ENCODE data around the gene CFAP251. TPM values are rescaled to one million over a fixed set of nuclear protein-coding genes. Genes with fewer than 3 reads are reported as not detected.

Gene CFAP251
- polyA plus RNA-seq, 3 donors: 0.08 to 0.17 TPM; not detected in 1

DNA sequence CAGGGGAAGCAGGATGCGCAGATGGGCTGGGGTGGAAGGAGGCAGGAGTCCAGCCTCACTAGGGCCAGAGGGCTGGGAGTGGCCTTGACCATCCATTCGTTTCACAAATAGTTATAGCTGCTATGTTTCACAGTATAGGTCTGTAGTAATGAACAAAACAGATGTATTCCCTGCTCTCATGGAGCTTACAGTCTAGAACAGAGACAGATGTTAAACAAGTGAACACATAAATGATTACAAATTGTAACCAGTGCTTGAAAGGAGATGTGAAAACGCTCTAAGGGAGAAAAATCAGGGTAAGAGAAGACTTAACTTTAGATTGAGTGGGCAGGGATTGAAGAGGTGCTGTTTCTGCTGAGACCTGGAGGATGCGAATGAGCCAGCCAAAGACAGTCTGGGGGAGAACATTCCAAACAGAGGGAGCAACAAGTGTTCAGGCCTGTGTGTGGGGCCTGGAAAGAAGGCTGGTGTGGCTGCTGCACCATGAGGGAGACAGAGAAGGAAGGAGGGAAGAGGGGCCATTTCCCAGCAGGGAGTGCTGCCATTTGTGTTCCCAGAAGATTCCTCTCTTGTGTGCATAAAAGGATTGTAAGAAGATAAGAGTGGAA is 14.6 kb downstream of the CFAP251 start:
- peaks cover 3% of the 10 kb centered on the region for H3K4me1 Mint-ChIP-seq
- no peak overlapping the region for H3K4me3 Mint-ChIP-seq
- TF ChIP-seq, protein P1, sequence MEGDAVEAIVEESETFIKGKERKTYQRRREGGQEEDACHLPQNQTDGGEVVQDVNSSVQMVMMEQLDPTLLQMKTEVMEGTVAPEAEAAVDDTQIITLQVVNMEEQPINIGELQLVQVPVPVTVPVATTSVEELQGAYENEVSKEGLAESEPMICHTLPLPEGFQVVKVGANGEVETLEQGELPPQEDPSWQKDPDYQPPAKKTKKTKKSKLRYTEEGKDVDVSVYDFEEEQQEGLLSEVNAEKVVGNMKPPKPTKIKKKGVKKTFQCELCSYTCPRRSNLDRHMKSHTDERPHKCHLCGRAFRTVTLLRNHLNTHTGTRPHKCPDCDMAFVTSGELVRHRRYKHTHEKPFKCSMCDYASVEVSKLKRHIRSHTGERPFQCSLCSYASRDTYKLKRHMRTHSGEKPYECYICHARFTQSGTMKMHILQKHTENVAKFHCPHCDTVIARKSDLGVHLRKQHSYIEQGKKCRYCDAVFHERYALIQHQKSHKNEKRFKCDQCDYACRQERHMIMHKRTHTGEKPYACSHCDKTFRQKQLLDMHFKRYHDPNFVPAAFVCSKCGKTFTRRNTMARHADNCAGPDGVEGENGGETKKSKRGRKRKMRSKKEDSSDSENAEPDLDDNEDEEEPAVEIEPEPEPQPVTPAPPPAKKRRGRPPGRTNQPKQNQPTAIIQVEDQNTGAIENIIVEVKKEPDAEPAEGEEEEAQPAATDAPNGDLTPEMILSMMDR (IDR thresholded peaks at IDR 0.05): no peak
- H3K27ac Mint-ChIP-seq: peak overlapping the region in 1 of 7 donors; percentile 3
- no peak for DNase-seq
- intact Hi-C loops (cut with micrococcal nuclease): no loop called here
- no peak overlapping the region for H3K4me3 ChIP-seq (replicated peaks in 1 of 3; ENCODE audit: low read depth in 2 of 3, low read length in 3 of 3)
- no peaks in the 10 kb centered on the region for H3K36me3 ChIP-seq (replicated peaks in 1 of 2; ENCODE audit: control insufficient read depth in 1 of 2, insufficient read depth in 2 of 2, low read length in 2 of 2)
- H3K27me3 Mint-ChIP-seq (ENCODE audit: low read depth in 3 of 3): peaks cover 0 to 3% (median 1%) of the 10 kb centered on the region in 3 donors
- H2AFZ ChIP-seq (ENCODE audit: insufficient read depth, low read depth, low read length, poor library complexity, severe bottlenecking): no peak overlapping the region
- 93% methylated on average over 3 of the region's 4 CpGs for WGBS (ENCODE audit: insufficient coverage)
- H3K9me3 ChIP-seq (replicated peaks in 1 of 2; ENCODE audit: control insufficient read depth in 1 of 2, insufficient read depth in 1 of 2, low read length in 2 of 2): no peaks in the 10 kb centered on the region
- no peaks in the 10 kb centered on the region for H3K36me3 Mint-ChIP-seq
- no peaks in the 10 kb centered on the region for H3K27me3 ChIP-seq (ENCODE audit: control insufficient read depth in 2 of 2, insufficient read depth in 2 of 2, low read length in 2 of 2)
- peaks cover 0 to under 1% of the 10 kb centered on the region in 2 donors for H3K4me1 ChIP-seq (ENCODE audit: control insufficient read depth in 1 of 2, insufficient read depth in 2 of 2, low read length in 2 of 2)
- H3K9ac ChIP-seq (ENCODE audit: insufficient read depth, low read length, poor library complexity, severe bottlenecking): no peak overlapping the region
- H3K27ac ChIP-seq (ENCODE audit: low read depth in 1 of 2, low read length in 2 of 2): no peak overlapping the region
- H4K20me1 ChIP-seq (ENCODE audit: insufficient read depth, low read length): no peaks in the 10 kb centered on the region
- no peak overlapping the region for H3K4me2 ChIP-seq (replicated peaks; ENCODE audit: extremely low read depth, low read length, poor library complexity, severe bottlenecking)
- H3K9me3 Mint-ChIP-seq: peaks cover 0 to 1% (median 0%) of the 10 kb centered on the region in 7 donors
- H3K79me2 ChIP-seq (ENCODE audit: insufficient read depth, low read length): no peaks in the 10 kb centered on the region

GRCh38 chr12:121933522-121934308 is 15.3 kb downstream of the CFAP251 start:
- intact Hi-C loops (cut with micrococcal nuclease): no loop called here
- peak overlapping the region in 1 of 7 donors; percentile 48 for H3K27ac Mint-ChIP-seq
- no peaks in the 10 kb centered on the region for H3K79me2 ChIP-seq (ENCODE audit: insufficient read depth, low read length)
- no peaks in the 10 kb centered on the region for H3K36me3 ChIP-seq (replicated peaks in 1 of 2; ENCODE audit: control insufficient read depth in 1 of 2, insufficient read depth in 2 of 2, low read length in 2 of 2)
- H3K4me2 ChIP-seq (replicated peaks; ENCODE audit: extremely low read depth, low read length, poor library complexity, severe bottlenecking): no peak overlapping the region
- no peaks in the 10 kb centered on the region for H3K4me1 ChIP-seq (ENCODE audit: control insufficient read depth in 1 of 2, insufficient read depth in 2 of 2, low read length in 2 of 2)
- no peak overlapping the region for H3K9ac ChIP-seq (ENCODE audit: insufficient read depth, low read length, poor library complexity, severe bottlenecking)
- 83% methylated on average over 8 of the region's 17 CpGs for WGBS (ENCODE audit: insufficient coverage)
- no peak overlapping the region for H3K4me3 Mint-ChIP-seq
- H3K27ac ChIP-seq (ENCODE audit: low read depth in 1 of 2, low read length in 2 of 2): no peak overlapping the region
- peaks cover 0 to 3% (median 1%) of the 10 kb centered on the region in 3 donors for H3K27me3 Mint-ChIP-seq (ENCODE audit: low read depth in 3 of 3)
- TF ChIP-seq, protein P1 (IDR thresholded peaks at IDR 0.05): no peak
- no peak overlapping the region for H3K4me3 ChIP-seq (replicated peaks in 1 of 3; ENCODE audit: low read depth in 2 of 3, low read length in 3 of 3)
- H3K9me3 Mint-ChIP-seq: peaks cover 0 to 1% (median 0%) of the 10 kb centered on the region in 7 donors
- no peaks in the 10 kb centered on the region for H3K27me3 ChIP-seq (ENCODE audit: control insufficient read depth in 2 of 2, insufficient read depth in 2 of 2, low read length in 2 of 2)
- no peaks in the 10 kb centered on the region for H3K9me3 ChIP-seq (replicated peaks in 1 of 2; ENCODE audit: control insufficient read depth in 1 of 2, insufficient read depth in 1 of 2, low read length in 2 of 2)
- no peaks in the 10 kb centered on the region for H4K20me1 ChIP-seq (ENCODE audit: insufficient read depth, low read length)
- no peak for DNase-seq
- peaks cover 2% of the 10 kb centered on the region for H3K4me1 Mint-ChIP-seq
- H2AFZ ChIP-seq (ENCODE audit: insufficient read depth, low read depth, low read length, poor library complexity, severe bottlenecking): no peak overlapping the region
- no peaks in the 10 kb centered on the region for H3K36me3 Mint-ChIP-seq

Data from CD14-positive monocyte (primary cell).